ENCODE results near the gene TEX9. TPM values are rescaled to one million over a fixed set of nuclear protein-coding genes. Genes with fewer than 3 reads are reported as not detected.
"Not testable (repeated sequence)": the region's sequence is repeated elsewhere in the genome, so short reads cannot be mapped to it uniquely, and the experiment has no call there.

The TEX9 gene
- 1 to 10 TPM in 1 of 2 donors, under 1 TPM in 1; 0.67 to 1.5 TPM for total RNA-seq

DNA sequence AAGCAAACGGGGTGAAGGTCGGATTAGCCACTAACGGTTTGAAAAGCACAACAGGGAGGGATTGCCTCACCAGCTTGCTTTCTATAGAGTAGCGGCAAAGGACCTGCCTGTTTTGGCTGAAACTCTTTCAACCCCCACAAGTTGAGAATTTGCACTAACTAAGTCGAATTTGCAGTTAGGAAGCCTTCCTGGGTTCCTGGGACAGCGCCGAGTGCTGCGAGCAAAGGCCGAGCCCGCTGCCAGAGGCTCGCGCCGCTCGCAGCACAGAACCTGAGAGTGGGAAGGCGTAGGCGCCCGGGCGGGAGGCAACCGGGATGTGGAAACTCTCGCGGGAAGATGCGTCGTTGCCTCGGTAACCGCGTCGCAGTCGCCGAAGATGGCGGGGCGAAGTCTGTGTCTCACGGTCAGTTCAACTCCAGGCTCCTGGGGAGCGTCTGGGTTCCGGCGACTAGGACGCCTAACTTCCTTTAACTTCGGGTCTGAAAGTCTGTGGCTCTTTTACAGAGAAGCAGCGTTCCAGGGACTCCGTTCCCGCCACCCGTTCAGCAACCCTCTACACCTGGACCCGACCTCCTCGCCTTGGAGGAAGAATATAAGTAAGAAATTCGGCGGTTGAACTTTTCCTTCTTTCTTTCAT is at the start of gene TEX9:
TSS of gene TEX9 (plus strand) at position 352 of the 637 bp plus-strand sequence. CDS start at position 377, 25 bp downstream.
- Histone ChIP-seq H3K9me3 (peaks cover 0 to 8% of the 10 kb centered on the region in 2 donors), H3K36me3 (no peaks in the 10 kb centered on the region), H3K27ac (no peak within 1 kb of the TSS), H3K4me3 (peak within 1 kb of the TSS; percentile 49 to 59), H3K4me1 (peaks cover 0 to 3% of the 10 kb centered on the region in 2 donors), H3K27me3 (no peaks in the 10 kb centered on the region)
- DNase-seq (ENCODE audit: low spot score) = peak; percentile 68
- TF ChIP-seq, protein P1, sequence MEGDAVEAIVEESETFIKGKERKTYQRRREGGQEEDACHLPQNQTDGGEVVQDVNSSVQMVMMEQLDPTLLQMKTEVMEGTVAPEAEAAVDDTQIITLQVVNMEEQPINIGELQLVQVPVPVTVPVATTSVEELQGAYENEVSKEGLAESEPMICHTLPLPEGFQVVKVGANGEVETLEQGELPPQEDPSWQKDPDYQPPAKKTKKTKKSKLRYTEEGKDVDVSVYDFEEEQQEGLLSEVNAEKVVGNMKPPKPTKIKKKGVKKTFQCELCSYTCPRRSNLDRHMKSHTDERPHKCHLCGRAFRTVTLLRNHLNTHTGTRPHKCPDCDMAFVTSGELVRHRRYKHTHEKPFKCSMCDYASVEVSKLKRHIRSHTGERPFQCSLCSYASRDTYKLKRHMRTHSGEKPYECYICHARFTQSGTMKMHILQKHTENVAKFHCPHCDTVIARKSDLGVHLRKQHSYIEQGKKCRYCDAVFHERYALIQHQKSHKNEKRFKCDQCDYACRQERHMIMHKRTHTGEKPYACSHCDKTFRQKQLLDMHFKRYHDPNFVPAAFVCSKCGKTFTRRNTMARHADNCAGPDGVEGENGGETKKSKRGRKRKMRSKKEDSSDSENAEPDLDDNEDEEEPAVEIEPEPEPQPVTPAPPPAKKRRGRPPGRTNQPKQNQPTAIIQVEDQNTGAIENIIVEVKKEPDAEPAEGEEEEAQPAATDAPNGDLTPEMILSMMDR (IDR thresholded peaks at IDR 0.05) = no peak

DNA sequence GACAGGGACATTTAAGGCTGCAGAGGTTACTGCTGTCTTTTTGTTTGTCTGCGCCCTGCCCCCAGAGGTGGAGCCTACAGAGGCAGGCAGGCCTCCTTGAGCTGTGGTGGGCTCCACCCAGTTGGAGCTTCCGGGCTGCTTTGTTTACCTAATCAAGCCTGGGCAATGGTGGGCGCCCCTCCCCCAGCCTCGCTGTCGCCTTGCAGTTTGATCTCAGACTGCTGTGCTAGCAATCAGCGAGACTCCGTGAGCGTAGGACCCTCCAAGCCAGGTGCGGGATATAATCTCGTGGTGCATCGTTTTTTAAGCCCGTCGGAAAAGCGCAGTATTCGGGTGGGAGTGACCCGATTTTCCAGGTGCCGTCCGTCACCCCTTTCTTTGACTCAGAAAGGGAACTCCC is 48.7 kb upstream of the TEX9 start:
- not testable (repeated sequence) for H3K9me3 ChIP-seq; H3K27ac ChIP-seq; H3K4me3 ChIP-seq; H3K27me3 ChIP-seq; H3K4me1 ChIP-seq; H3K36me3 ChIP-seq; DNase-seq (ENCODE audit: low spot score)

DNA sequence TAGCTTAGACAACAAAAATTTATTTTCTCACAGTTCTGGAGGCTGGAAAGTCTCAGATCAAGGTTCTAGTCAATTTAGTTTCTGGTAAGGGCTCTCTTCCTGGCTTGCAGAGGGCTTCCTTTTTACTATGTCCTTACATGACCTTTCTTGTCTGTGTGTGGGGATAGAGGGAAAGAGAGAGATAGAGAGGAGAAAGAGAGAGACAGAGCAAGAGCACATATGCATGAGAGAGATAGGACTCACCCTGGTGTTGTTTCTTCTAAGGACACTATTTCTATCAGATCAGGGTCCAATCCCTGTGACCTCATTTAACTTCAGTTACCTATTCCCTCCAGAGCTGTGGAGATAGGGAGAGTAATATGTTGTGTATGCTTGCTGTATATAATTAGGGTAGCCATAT is 44.9 kb upstream of the TEX9 start:
- no peaks in the 10 kb centered on the region for H3K36me3 ChIP-seq
- H3K4me1 ChIP-seq = no peaks in the 10 kb centered on the region
- H3K9me3 ChIP-seq = peaks cover 0 to 9% of the 10 kb centered on the region in 2 donors
- H3K4me3 ChIP-seq = no peak overlapping the region
- H3K27me3 ChIP-seq = no peaks in the 10 kb centered on the region
- DNase-seq (ENCODE audit: low spot score) = no peak
- TF ChIP-seq, protein P1 (IDR thresholded peaks at IDR 0.05) = no peak
- H3K27ac ChIP-seq = no peak overlapping the region

DNA sequence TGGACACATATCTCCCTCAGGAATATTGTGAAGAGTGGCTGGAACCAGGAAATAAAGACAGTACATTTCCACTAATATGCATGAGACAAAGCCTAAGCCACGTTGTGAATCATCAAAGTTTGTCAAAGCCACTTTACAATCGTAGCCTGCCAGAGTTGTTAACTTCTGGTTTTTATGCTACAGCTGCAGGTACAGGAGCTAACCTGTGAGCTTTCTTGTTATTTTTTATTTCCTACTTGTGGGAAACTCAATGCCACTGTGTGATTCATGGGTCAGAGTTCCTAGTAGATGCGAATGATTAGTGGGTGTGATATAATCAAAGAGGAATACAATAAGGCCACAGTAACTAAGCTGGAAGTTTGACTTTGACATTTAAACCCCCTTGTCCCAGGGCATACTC is 44.4 kb upstream of the TEX9 start:
- TF ChIP-seq, protein P1 (IDR thresholded peaks at IDR 0.05) = no peak
- H3K27ac ChIP-seq = no peak overlapping the region
- no peak for DNase-seq (ENCODE audit: low spot score)
- no peak overlapping the region for H3K4me3 ChIP-seq
- H3K4me1 ChIP-seq = no peaks in the 10 kb centered on the region
- H3K9me3 ChIP-seq = peaks cover 0 to 9% of the 10 kb centered on the region in 2 donors
- H3K36me3 ChIP-seq = no peaks in the 10 kb centered on the region
- no peaks in the 10 kb centered on the region for H3K27me3 ChIP-seq

DNA sequence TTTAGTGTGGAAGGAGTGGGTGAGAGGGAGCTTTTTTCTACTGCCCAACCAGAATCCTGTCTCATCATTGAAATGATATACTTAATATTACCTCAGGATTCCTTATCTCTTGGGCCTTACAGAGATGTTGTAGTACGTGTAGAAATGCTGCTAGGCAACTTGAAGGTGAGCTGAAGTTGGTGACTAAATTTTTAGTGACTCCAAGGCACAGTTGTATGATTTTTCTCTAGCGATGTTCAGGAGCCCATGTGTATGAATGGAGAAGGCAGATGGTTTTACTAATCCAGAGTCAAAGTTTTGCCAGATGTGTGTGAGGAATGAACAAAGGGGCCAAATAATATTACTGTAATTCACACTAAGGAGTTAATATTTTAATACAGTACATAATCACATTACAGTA is 42.8 kb upstream of the TEX9 start:
- TF ChIP-seq, protein P1 (IDR thresholded peaks at IDR 0.05) = no peak
- Histone ChIP-seq H3K36me3 (no peaks in the 10 kb centered on the region), H3K9me3 (peaks cover 0 to 9% of the 10 kb centered on the region in 2 donors), H3K27me3 (no peaks in the 10 kb centered on the region), H3K27ac (no peak overlapping the region), H3K4me1 (no peaks in the 10 kb centered on the region), H3K4me3 (no peak overlapping the region)
- no peak for DNase-seq (ENCODE audit: low spot score)

DNA sequence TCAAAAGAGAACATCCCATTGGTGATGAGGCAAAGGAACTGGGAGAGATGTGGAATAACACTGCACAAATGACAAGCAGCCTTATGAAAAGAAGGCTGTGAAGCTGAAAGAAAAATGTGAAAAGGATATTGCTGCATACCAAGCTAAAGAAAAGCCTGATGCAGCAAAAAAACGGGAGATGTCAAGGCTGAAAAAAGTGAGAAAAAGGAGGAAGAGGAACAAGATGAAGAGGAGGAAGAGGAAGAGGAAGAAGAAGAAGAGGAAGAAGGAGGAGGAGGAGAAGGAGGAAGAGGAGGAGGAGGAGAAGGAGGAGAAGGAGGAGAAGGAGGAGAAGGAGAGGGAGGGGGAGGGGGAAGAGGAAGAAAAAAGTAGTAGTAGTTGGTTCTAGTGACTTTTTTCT is 41.8 kb upstream of the TEX9 start:
- Histone ChIP-seq H3K9me3 (peaks cover 0 to 1% of the 10 kb centered on the region in 2 donors), H3K36me3 (no peaks in the 10 kb centered on the region), H3K27ac (no peak overlapping the region), H3K4me1 (no peaks in the 10 kb centered on the region), H3K27me3 (no peaks in the 10 kb centered on the region), H3K4me3 (no peak overlapping the region)
- no peak for DNase-seq (ENCODE audit: low spot score)
- TF ChIP-seq, protein P1 (IDR thresholded peaks at IDR 0.05) = no peak

Measured in right atrium auricular region (tissue), 2 donors.